Tibial artery (tissue), 4 donors: Measurements from ENCODE around the gene LTBP2.

ENCODE experiments used
- DNase-seq, 2 donors: peaks; one replicate each; pipeline ENCODE4 v3.0.0-alpha.2; 2019
- H3K27ac ChIP-seq, 2 donors: fragments of 200-600 bp; sonication (generic) in 1 of 2; 1 replicate in 1 of 2; 2 replicates in 1 of 2; pipeline ENCODE4 v1.5.1; 2018 to 2019; ENCODE audit warnings: mild to moderate bottlenecking in 1 of 2
- H3K27me3 ChIP-seq, 2 donors: fragments of 200-600 bp; sonication (generic) in 1 of 2; one replicate each; pipeline versions ENCODE4 v1.5.1 to v1.6.0; 2016 to 2019
- H3K36me3 ChIP-seq, 3 donors: fragments of 200-600 bp; sonication (generic) in 2 of 3; one replicate each; pipeline ENCODE4 v1.5.1; 2016 to 2019; ENCODE audit warnings: mild to moderate bottlenecking in 2 of 3
- H3K4me1 ChIP-seq, 4 donors: fragments of 200-600 bp; sonication (generic) in 2 of 4; 1 replicate in 3 of 4; 2 replicates in 1 of 4; pipeline ENCODE4 v1.5.1; 2016 to 2019
- H3K4me3 ChIP-seq, 2 donors: fragments of 200-600 bp; sonication (generic) in 1 of 2; 1 replicate in 1 of 2; 2 replicates in 1 of 2; pipeline ENCODE4 v1.5.1; 2018 to 2019; ENCODE audit warnings: mild to moderate bottlenecking in 2 of 2
- H3K9me3 ChIP-seq, 3 donors: fragments of 200-600 bp; sonication (generic) in 1 of 3; one replicate each; pipeline ENCODE4 v1.5.1; 2016 to 2019
- CTCF ChIP-seq, 2 experiments: fragments of 200-600 bp in 1 of 2; fragments of 450-650 bp in 1 of 2; IDR thresholded peaks; one replicate each; pipeline ENCODE4 v1.5.1; 2017 to 2019; ENCODE audit warnings: antibody characterized with exemption in 2 of 2, mild to moderate bottlenecking in 1 of 2, moderate library complexity in 1 of 2
- intact Hi-C: fragments of 100-400 bp; cut with DNase I; formaldehyde crosslinking; loops from one replicate; pipeline ENCODE4 v1.15.0; 2023; ENCODE audit warnings: low total_unique reads

The LTBP2 gene

GRCh38 chr14:74610866-74611649 is 979 bp downstream of the LTBP2 start:
- no peaks in the 10 kb centered on the region for H3K36me3 ChIP-seq
- peak overlapping the region; percentile 67 to 73 for H3K27ac ChIP-seq
- H3K9me3 ChIP-seq, result no peaks in the 10 kb centered on the region
- H3K27me3 ChIP-seq, result no peaks in the 10 kb centered on the region
- peaks cover 0 to 62% (median 36%) of the 10 kb centered on the region in 4 donors for H3K4me1 ChIP-seq
- peak overlapping the region; percentile 60 to 77 for H3K4me3 ChIP-seq
- no peak for TF ChIP-seq CTCF (IDR thresholded peaks at IDR 0.05)
- peak; percentile 47 to 71 for DNase-seq
- intact Hi-C loops, result loop anchor here (2.0 to 5.0 kb wide), 4 partner anchors 100 to 249 kb away; no protein-coding TSS in a partner anchor

GRCh38 chr14:74610199-74610865 is 1.7 kb downstream of the LTBP2 start:
- intact Hi-C loops, result loop anchor here (2.0 to 5.0 kb wide), 4 partner anchors 100 to 248 kb away; no protein-coding TSS in a partner anchor

GRCh38 chr14:74609721-74610120 is 2.3 kb downstream of the LTBP2 start:
- no peak for DNase-seq
- no peak for TF ChIP-seq CTCF (IDR thresholded peaks at IDR 0.05)
- Histone ChIP-seq H3K27me3 (no peaks in the 10 kb centered on the region), H3K4me3 (peak overlapping the region; percentile 60 to 77), H3K9me3 (no peaks in the 10 kb centered on the region), H3K4me1 (peaks cover 0 to 62% (median 46%) of the 10 kb centered on the region in 4 donors), H3K27ac (peak overlapping the region in 1 of 2 donors; percentile 67), H3K36me3 (no peaks in the 10 kb centered on the region)
- intact Hi-C loops, result loop anchor here (2.0 to 5.0 kb wide), 5 partner anchors 101 to 247 kb away; no protein-coding TSS in a partner anchor

More at GRCh38 chr14:74610199-74610865, 1.7 kb downstream of the LTBP2 start:
- peak overlapping the region; percentile 67 to 73 for H3K27ac ChIP-seq
- peaks cover 0 to 62% (median 41%) of the 10 kb centered on the region in 4 donors for H3K4me1 ChIP-seq
- TF ChIP-seq CTCF (IDR thresholded peaks at IDR 0.05), result no peak
- H3K36me3 ChIP-seq, result no peaks in the 10 kb centered on the region
- H3K27me3 ChIP-seq, result no peaks in the 10 kb centered on the region
- H3K9me3 ChIP-seq, result no peaks in the 10 kb centered on the region
- peak in 1 of 2 donors; percentile 65 for DNase-seq
- peak overlapping the region; percentile 60 to 77 for H3K4me3 ChIP-seq

GRCh38 chr14:74608959-74609611 is 3.0 kb downstream of the LTBP2 start:
- H3K4me1 ChIP-seq, result peaks cover 0 to 66% (median 51%) of the 10 kb centered on the region in 4 donors
- peak overlapping the region in 1 of 2 donors; percentile 67 for H3K27ac ChIP-seq
- peak; percentile 97 to 98 for TF ChIP-seq CTCF (IDR thresholded peaks at IDR 0.05)
- H3K9me3 ChIP-seq, result no peaks in the 10 kb centered on the region
- DNase-seq, result peak; percentile 91 to 92
- no peaks in the 10 kb centered on the region for H3K27me3 ChIP-seq
- intact Hi-C loops, result loop anchor here (5.0 kb wide), 1 partner anchor 183 kb away; no protein-coding TSS in a partner anchor
- H3K4me3 ChIP-seq, result peak overlapping the region; percentile 60 to 77
- H3K36me3 ChIP-seq, result no peaks in the 10 kb centered on the region

GRCh38 chr14:74606727-74607126 is 5.3 kb downstream of the LTBP2 start:
- Histone ChIP-seq H3K4me3 (no peak overlapping the region), H3K9me3 (no peaks in the 10 kb centered on the region), H3K27me3 (no peaks in the 10 kb centered on the region), H3K4me1 (peaks cover 0 to 64% (median 50%) of the 10 kb centered on the region in 4 donors), H3K36me3 (peaks cover 0 to 21% (median 9%) of the 10 kb centered on the region in 3 donors), H3K27ac (peak overlapping the region; percentile 64 to 71)
- intact Hi-C loops, result loop anchor here (5.0 kb wide), 1 partner anchor 186 kb away; no protein-coding TSS in a partner anchor
- TF ChIP-seq CTCF (IDR thresholded peaks at IDR 0.05), result no peak
- no peak for DNase-seq
